NCI-H2107 (cell line): ENCODE results near the gene ASPG.

Experiments
- DNase-seq: peaks from one replicate; lab custom pipeline; 2025; lab: John Stamatoyannopoulos, UW

The ASPG gene

GRCh38 chr14:104163541-104163940, 78.0 kb downstream of the ASPG start:
- no peak for DNase-seq

- no peak for DNase-seq
Observed at GRCh38 chr14:104164041-104164440, 78.5 kb downstream of the ASPG start.

- DNase-seq: no peak
Observed at GRCh38 chr14:104164512-104164911, 79.0 kb downstream of the ASPG start.
